HCT116 (cell line): ENCODE results near the gene PRR35.

ENCODE experiments used
- CEBPB ChIP-seq: IDR thresholded peaks from 2 replicates; pipeline ENCODE4 v1.6.1; 2012; ENCODE audit warnings: low read depth
- CTCF ChIP-seq, 3 experiments: fragments of 200-600 bp in 1 of 3; sonication (generic) in 1 of 3; IDR thresholded peaks in 2 of 3; conservative IDR thresholded peaks in 1 of 3; 2 replicates each; pipeline ENCODE4 v1.5.1; 2012 to 2017; ENCODE audit warnings: low read depth in 2 of 3, low read length in 2 of 3, antibody characterized with exemption in 1 of 3, borderline replicate concordance in 1 of 3, control low read depth in 1 of 3, mild to moderate bottlenecking in 1 of 3, mixed read lengths in 1 of 3, mixed run types in 1 of 3, moderate library complexity in 1 of 3; ENCODE audit not compliant: insufficient read depth in 1 of 3
- EZH2phosphoT487 ChIP-seq: fragments of 200-600 bp; IDR thresholded peaks from 2 replicates; pipeline ENCODE4 v1.6.1; 2018; ENCODE audit warnings: antibody characterized with exemption, borderline replicate concordance
- JUND ChIP-seq: IDR thresholded peaks from 2 replicates; pipeline ENCODE4 v1.6.1; 2012
- POLR2A ChIP-seq: IDR thresholded peaks from 2 replicates; pipeline ENCODE4 v1.7.0; 2011; ENCODE audit warnings: borderline replicate concordance; ENCODE audit not compliant: insufficient read depth, insufficient read length; ENCODE audit errors: extremely low read depth

GRCh38 chr16:608019-608418 is 47.8 kb downstream of the PRR35 start:
- no peak for TF ChIP-seq CTCF (IDR thresholded peaks at IDR 0.05 in 2 of 3, conservative IDR thresholded peaks at IDR 0.05 in 1 of 3; ENCODE audit: borderline replicate concordance in 1 of 3, insufficient read depth in 1 of 3, low read depth in 2 of 3, low read length in 2 of 3)
- no peak for TF ChIP-seq POLR2A
- no peak for TF ChIP-seq EZH2phosphoT487
- no peak for TF ChIP-seq CEBPB
- no peak for TF ChIP-seq JUND
